G401 (cell line): ENCODE data around the gene CRLF1. TPM values are rescaled to one million over a fixed set of nuclear protein-coding genes. Genes with fewer than 3 reads are reported as not detected.

Experiments
- DNase-seq: peaks from one replicate; pipeline ENCODE4 v3.0.0-alpha.2; 2015; ENCODE audit warnings: low spot score
- in situ Hi-C: cut with HindIII; loops from 2 replicates; pipeline ENCODE4 v1.10.0; 2016; ENCODE audit warnings: low sequenced_read_pairs, mixed read lengths
- total RNA-seq: library from RNA; depleted of rRNA; stranded (reverse); fragments of >200 nt; shearing (Covaris generic); gene quantifications from 2 replicates; pipeline ENCODE4 v1.2.3, GENCODE V29; 2014; rRNA removed

CRLF1 gene, protein sequence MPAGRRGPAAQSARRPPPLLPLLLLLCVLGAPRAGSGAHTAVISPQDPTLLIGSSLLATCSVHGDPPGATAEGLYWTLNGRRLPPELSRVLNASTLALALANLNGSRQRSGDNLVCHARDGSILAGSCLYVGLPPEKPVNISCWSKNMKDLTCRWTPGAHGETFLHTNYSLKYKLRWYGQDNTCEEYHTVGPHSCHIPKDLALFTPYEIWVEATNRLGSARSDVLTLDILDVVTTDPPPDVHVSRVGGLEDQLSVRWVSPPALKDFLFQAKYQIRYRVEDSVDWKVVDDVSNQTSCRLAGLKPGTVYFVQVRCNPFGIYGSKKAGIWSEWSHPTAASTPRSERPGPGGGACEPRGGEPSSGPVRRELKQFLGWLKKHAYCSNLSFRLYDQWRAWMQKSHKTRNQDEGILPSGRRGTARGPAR
- total RNA-seq = 148 and 169 TPM in 2 replicates

DNA sequence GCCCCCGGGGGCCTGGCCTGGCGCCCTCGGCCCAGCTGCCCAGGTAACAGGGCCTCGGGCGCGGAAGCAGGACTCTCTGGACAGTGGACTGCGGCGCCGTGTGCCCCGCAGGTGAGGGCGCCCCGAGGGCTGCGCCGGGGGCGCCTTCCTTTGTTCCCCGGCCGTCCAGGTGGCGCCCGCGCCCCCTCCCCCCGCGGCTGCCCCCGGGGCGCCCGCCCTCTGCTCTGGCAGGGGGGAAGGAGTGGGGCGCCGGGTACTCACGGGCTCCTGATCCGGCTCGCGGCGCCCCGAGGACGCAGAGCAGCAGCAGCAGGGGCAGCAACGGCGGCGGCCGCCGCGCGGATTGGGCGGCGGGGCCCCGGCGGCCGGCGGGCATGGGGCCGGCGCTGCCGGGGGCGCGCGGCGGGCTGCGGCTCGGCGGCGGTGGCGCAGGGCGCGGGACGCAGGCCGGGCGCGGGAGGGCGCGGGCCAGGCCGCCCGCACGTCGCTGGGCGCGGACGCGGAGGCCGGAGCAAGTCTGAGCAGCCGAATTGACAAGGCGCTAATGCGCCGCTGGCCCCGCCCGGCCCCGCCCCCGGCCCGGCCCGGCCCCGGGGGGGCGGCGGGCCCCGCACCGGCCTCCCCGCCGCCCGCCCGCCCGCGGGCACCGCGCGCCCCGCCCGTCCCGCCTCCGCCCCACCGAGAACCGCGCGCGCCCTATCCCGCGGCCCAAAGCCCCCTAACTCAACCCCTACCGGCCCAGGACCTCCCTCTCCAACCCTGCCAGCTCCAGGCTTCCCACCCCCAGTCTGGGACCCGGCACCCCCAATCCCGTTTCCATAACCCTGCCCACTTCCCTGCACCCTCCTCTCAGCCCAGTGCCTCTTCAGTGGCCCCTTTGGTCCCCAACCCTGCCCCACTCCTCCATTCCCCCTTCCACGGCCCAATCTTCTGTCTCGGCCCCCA is at the start of gene CRLF1:
Gene CRLF1, minus strand, starts transcription at position 519 of the 945 bp plus-strand sequence. Its CDS starts 143 bp downstream, at position 376.
- DNase-seq = no peak
- in situ Hi-C loops = no loop called here

DNA sequence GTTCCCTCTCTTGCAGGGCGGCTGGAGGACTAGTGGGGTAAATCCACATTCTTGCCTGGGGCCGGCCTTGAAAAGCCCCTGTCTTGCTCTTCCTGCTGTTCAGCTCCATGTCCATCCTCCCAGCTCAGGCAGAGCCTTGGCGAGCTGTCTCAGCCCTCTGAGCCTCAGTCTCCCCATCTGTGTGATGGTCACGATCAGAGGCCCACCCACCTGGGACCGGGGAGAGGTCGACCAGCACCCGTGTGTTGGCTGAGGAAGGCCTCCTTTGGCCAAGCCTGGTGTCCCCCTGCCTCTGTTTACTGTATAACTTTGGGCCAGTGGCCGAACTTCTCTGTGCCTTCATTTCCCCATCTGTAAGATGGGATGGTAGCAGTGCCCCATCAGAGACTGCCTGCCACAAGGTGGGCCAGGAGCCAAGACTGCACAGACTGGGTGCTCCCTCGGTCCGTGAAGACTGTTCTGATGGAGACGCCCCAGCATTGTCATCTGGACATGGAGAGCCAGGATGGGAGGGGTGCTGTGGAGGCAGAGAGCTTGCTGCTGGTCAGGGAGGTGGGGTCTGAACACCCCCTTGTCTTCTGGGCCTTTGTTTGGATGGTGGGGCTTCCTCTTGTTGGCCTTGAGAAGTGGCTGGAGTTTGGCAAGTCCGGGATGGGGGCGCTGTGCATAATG is 48.7 kb upstream of the CRLF1 start:
- no peak for DNase-seq
- in situ Hi-C loops = no loop called here

DNA sequence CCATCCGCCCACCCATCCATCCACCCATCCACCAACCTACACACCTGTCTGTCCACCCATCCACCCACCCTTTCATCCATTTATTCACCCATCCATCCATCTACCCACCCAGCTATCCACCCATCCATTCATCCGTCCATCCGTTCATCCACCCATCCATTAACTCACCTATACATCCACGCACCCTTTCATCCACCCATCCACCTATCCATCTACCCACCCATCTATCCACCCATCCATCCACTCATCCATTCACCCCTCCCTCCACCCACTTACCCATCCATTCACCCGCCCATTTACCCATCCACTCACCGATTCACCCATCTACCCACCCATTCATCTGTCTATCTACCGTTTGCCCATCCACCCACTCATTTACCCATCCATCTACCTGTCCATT is 47.9 kb upstream of the CRLF1 start:
- in situ Hi-C loops = no loop called here
- no peak for DNase-seq

DNA sequence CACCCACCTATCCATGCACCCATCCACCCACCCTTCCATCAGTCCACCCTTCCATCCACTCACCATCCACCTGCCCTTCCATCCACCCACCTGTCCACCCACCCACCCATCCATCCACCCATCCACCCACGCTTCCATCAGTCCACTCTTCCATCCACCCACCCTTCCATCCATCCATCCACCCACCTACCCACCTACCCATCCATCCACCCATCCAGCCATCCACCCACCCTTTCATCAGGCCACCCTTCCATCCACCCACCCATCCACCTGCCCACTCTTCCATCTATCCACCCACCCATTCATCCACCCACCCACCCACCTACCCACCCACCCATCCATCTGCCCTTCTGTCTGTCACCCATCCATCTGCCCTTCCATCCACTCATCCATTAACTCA is 47.3 kb upstream of the CRLF1 start:
- in situ Hi-C loops = no loop called here
- DNase-seq = no peak

DNA sequence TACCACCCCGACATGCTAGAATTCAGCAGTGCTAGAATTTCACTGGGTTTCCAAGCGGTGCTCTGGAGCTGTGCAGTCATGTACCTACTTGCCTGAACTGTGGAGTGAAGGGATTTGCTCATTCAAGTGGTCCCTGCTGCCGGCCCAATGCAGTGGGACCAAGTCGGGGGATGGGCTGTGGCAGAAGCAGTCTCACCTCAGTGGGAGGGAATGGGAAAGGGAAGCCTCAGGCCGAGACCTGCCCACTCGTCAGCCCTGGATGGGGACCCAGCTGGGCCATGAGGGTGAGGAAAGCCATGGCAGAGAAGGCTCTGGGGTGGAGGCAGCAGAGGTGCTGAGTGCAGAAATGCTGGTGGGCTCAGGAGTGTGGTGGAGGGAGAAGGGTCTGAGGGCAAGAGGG is 45.1 kb upstream of the CRLF1 start:
- DNase-seq = no peak
- in situ Hi-C loops = no loop called here

DNA sequence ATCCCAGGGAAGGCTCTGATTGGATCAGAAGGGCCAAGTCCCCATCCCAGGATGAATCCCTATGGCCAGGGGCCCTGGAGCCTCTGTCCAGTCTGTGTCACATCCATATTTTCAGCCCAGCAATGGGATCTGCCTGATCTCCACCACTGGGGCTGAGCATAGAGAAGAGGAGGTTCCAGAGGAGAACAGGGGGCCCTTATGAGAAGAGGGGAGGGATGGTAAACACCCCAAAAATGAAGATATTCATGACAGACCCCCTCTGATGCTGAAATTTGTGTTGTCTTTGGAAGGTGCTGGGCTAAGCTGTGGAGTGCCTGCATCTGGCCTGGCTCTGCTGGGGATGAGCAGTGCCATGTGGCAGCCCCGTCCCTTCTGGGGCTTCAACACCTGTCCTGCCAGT is 44.7 kb upstream of the CRLF1 start:
- in situ Hi-C loops = no loop called here
- DNase-seq = no peak

DNA sequence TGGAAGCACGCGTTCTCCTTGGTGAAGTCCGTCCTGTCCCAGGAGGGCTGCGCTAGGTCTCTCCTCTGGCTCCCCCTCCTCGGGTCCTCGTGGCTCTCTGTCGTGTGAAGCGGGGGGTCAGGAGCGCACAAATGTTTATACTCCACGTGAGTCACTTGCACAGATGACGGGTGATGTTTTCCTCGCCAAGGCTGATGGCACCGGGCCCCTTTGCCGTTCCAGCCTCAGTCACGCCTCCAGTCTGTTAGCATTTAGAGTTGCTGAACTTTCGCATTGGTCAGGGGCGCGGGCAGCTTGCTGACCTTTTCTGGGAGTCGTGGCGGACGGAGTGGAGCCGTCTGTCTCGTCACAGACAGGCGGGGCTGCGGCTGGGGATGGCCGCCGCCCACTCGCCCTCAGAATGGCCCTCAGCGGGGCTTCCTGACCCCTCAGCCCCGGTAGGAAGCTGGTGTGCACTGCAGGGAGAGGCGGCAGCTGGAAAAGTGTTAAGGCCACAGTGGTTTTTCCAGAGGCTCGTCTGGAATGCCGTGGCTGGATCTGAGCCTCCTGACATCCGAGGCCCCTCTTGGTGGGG is 44.0 kb upstream of the CRLF1 start:
- peak; percentile 56 for DNase-seq
- in situ Hi-C loops = no loop called here

DNA sequence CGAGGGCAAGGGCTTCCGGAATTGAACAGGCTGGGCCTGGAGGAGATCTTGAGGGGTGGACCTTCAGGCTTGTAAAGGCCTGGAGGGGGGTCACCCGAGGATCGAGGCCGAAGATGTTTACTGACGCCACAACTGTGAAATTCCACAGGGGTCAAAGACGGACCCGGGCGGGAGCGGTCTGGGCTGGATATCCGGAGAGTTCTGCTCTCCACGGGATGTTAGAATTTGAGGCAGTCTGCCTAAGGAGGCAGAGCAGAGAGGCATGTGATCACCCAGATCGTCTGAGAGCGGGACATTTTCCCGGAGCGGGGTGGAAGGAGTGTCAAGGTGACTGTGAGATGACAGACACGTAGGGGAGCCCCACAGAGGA is 43.4 kb upstream of the CRLF1 start:
- DNase-seq = peak; percentile 56
- in situ Hi-C loops = no loop called here

DNA sequence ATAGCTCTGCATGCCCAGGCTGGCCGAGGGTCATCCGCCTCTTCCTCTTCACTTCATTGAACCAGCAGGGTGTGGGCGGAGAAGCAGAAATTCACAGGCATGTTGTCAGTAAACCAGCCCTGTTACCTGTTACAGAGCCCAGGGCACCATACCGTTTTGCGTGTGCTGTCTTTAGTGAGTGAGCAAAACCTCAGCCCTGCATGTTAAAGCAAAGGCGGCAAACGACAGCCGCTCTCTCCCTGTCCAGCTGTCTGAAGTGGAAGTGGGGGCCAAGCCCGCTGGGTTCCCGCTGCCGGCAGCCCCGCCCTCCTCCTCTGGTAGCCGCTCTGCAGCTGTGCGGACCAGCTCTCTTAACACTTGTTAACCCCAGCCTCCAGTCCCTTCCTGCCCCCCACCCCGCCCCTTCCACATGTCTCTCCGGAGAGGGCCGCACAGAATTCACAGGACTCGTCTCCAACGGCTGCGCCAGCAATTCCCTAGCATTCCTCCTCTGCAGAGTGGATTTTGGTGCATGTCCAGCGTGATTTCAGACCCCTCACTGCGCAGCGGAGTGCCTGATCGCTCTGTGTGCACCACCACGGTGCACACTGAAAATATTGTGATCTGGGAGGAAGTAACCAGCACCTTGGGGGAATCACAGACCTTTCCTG is 42.9 kb upstream of the CRLF1 start:
- in situ Hi-C loops = no loop called here
- DNase-seq = peak; percentile 52

DNA sequence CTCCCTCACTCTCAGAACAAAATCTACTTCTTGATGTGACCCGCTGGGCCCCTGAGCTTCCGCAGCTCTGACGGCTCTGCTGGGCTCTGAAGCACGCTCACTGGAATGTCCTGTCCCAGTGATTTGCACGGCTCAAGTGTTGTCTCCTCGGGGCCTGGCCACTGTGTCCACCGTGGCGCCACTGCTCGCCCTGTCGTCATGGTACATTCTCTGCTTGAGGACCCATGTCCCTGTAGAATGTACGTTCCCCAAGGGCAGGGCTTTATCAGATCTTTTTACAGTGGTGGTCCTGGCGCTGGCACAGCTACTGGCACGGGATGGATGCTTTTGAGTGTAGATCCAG is 42.3 kb upstream of the CRLF1 start:
- in situ Hi-C loops = no loop called here
- no peak for DNase-seq

DNA sequence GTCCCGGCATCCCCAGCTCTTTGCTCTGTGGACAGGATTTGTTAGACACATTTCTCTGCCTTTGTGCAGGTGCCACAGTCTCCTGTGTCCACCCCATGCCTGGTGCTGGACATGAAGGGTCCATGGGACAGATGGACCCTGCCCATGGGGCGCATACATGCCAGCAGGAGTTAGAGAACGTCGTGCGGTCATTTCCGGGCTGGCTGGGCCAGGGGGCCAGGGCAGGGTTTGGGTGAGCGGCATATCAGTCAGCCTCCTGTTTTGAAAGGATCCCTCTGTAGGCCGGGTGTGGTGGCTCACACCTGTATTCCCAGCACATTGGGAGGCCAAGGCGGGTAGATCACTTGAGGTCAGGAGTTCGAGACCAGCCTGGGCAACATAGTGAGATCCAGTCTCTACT is 41.2 kb upstream of the CRLF1 start:
- DNase-seq = no peak
- in situ Hi-C loops = no loop called here

DNA sequence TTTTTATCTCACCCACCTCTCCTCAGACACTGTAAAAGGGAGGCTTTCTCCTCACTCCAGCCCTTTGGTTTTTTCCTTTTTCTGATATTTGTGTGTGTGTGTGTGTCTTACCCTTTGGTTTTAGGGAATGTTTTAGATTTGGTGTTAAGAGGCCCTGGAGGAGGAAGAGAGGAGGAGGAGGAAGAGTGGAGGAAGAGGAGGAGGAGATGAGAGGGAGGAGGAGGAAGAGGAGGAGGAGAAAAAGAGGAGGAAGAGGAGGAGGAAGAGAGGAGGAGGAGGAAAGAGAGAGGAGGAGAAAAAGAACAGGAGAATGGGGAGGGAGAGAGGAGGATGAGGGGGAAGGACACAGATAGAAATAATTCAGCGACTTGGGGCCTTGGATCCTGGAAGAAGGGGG is 40.8 kb upstream of the CRLF1 start:
- in situ Hi-C loops = no loop called here
- no peak for DNase-seq

DNA sequence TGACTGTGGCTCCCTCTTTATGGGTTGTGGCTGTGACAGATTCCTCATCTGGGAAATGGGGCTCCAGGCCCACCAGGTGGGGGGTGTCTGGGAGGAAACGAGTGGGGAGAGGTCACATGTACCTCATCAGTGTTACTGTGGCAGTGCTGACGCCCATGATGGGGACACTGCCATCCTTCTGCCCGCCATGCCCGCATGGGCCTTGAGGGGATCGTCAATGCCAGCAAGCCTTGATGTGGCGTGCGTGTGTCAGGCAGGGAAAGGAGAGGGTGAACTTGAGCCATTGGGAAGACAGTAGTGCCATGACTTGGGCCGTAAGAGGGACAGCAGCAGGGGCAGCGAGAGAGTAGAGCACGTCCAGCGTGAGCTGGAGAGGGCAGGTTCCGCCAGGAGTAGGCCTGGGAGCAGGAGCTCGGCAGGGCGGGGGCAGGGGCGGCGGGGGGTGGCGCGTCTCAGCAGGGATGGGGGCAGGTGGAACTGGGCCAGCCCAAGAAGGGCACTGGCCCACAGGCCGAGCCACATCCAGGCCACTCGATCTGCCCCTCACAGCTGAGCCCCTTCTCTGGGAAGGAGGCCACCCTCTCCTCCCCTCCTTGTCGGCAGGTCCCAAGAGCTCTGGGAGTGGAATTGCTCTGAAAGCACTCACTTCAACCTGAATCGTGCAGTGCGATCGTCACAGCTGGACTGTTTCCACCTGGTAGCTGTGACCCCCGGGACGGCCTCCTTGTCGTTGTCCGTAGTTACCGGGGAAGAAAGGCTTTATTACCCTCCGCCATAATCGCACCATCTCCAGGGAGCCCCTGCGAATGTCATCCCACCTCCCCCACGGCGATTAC is 40.2 kb upstream of the CRLF1 start:
- in situ Hi-C loops = no loop called here
- DNase-seq = no peak

DNA sequence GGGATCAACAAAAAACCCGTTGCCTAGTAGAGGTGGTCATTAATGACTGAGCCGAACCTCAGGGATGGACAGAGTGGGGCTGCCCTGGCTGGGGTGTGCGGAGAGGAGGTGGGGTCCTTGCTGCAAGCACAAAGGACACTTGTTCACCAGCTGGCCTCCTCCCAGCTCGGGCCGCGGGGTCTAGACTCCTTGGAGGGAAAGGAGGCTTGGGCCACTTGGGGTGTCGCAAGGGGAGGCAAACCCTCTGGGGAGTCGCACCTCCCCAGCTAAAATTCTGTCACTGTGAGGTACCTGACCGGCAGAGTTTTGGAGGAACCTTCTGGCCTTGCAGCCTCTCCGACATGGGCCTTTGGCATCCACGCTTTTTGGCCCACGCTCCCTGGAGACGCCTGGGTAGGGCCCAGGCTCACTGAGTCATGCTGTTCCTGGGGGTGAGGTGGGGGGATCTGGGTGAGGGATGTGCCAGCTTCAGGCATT is 38.5 kb upstream of the CRLF1 start:
- DNase-seq = no peak
- in situ Hi-C loops = no loop called here

DNA sequence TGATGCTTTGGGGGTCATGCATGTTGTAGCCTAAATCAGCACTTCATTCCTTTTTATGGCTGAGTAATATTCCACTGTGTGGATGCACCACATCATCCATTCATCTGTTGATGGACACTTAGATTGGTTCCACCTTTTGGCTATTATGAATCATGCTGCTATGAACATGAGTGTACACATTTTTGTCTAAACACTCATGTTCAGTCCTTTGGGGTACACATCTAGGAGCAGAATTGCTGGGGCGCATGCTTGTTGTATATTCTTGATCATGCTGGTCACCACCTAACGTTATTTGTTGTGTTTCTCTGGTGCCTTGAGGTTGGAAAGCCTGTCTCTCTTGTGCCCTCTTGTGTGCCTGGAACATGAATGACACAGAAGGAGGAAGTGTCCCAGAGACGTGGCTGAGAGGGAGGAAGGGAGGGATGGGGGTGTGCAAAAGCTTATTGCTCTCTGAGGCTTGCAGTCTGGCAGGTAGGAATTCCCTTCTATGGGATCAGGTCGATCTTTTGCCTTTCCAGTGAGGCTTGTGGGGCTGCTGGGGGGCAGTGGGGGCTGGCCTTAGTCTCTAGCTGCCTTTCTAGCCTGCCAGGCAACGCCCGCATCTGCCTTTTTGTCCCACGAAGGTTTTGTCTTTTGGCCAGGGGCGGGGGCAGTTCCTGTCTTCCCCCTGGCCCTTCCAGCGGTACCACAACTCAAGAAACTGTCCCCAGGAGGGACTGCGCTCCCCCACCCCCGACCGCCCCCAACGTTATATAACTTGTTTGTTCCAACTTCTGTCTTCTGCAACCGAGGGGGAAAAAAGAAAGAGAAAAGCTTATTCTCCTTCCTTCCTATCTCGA is 37.8 kb upstream of the CRLF1 start:
- in situ Hi-C loops = no loop called here
- no peak for DNase-seq

DNA sequence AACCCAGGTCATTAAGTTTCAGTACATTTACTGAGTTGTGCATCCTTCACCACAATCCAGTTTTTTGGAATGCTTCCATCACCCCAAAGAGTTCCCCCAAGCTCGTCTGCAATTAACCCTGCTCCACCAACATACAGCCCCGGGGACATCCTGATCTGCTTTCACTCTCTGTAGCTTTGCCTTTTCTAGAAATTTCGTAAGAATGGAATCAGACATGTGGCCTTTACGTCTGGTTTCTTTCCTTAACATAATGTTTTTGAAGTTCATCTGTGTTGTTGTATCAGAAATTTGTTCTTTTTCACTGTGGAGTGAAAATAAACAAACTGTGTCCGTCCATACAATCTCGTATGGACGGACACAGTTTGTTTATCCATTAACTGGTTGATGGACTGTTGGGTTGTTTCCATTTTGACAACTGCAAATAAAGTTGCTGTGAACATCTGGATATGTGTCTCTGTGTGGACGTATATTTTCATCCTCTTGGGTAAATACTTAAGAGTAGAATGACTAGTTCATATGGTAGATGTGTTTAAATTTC is 33.2 kb upstream of the CRLF1 start:
- in situ Hi-C loops = no loop called here
- DNase-seq = no peak
